ENCODE measurements around the gene GLIPR1L1. TPM values are rescaled to one million over a fixed set of nuclear protein-coding genes. Genes with fewer than 3 reads are reported as not detected.

GLIPR1L1 gene
- total and polyA plus RNA-seq, 2 experiments from 2014 or later, result 4.4 TPM; not detected in 1

GRCh38 chr12:75322464-75322863, 12.0 kb upstream of the GLIPR1L1 start:
- Histone ChIP-seq H3F3A (replicated peaks; ENCODE audit: low read depth) (no peaks in the 10 kb centered on the region), H3K9me2 (ENCODE audit: insufficient read depth) (no peaks in the 10 kb centered on the region), H3K79me2 (replicated peaks; ENCODE audit: insufficient read depth) (no peaks in the 10 kb centered on the region), H3K36me3 (ENCODE audit: insufficient read depth) (no peaks in the 10 kb centered on the region), H2AFZ (no peak overlapping the region), H4K20me1 (replicated peaks; ENCODE audit: insufficient read depth) (no peaks in the 10 kb centered on the region), H3K27me3 (ENCODE audit: insufficient read depth) (no peaks in the 10 kb centered on the region), H3K4me2 (no peak overlapping the region), H3K4me3 (no peak overlapping the region), H3K4me1 (ENCODE audit: insufficient read depth) (no peaks in the 10 kb centered on the region), H3K27ac (ENCODE audit: low read depth) (no peak overlapping the region)
- Mint-ChIP-seq H3K4me1 (peaks cover 3% of the 10 kb centered on the region; the same call in 1 of the 3 replicates), H3K4me3 (no peak overlapping the region), H3K27me3 (ENCODE audit: insufficient read depth, low read depth, poor library complexity) (no peaks in the 10 kb centered on the region), H3K36me3 (ENCODE audit: low read depth) (no peaks in the 10 kb centered on the region), H3K9me3 (no peaks in the 10 kb centered on the region), H3K27ac (no peak overlapping the region)
- no peak for DNase-seq (ENCODE audit: low spot score)
- ATAC-seq, result no peak
- TF ChIP-seq EZH2phosphoT487 (IDR thresholded peaks at IDR 0.05; ENCODE audit: unreplicated experiment) (no peak), STAT1 (IDR thresholded peaks at IDR 0.05; ENCODE audit: unreplicated experiment) (no peak), NANOG (IDR thresholded peaks at IDR 0.05; ENCODE audit: borderline replicate concordance) (no peak), ZNF331 (CRISPR knock-in tag; IDR thresholded peaks at IDR 0.05; ENCODE audit: low read depth) (no peak), JUNB (IDR thresholded peaks at IDR 0.05; ENCODE audit: unreplicated experiment) (no peak), CREB1 (CRISPR knock-in tag; IDR thresholded peaks at IDR 0.05; ENCODE audit: low read depth) (no peak), POLR2AphosphoS5 (IDR thresholded peaks at IDR 0.05; ENCODE audit: low read depth) (no peak), EZH2 (IDR thresholded peaks at IDR 0.05; ENCODE audit: low read depth, unreplicated experiment) (no peak), ETS1 (IDR thresholded peaks at IDR 0.05) (no peak), ZNF462 (CRISPR knock-in tag; IDR thresholded peaks at IDR 0.05) (no peak), ZNF114 (CRISPR knock-in tag; IDR thresholded peaks at IDR 0.05) (no peak), REST (IDR thresholded peaks at IDR 0.05; ENCODE audit: unreplicated experiment) (no peak), CTCF (conservative IDR thresholded peaks at IDR 0.05; ENCODE audit: low read depth in 2 of 2) (no peak)
